ENCODE measurements around the gene MYLK. TPM values are rescaled to one million over a fixed set of nuclear protein-coding genes. Genes with fewer than 3 reads are reported as not detected.
A peak's percentile ranks its signal among the peaks of the same experiment; 100 is the strongest.

Gene MYLK
- total and polyA plus RNA-seq, 9 of the 15 experiments (the other 6 are each of a cell fraction or from before 2014, with no cell fraction given), result 0.11 to 0.53 (median 0.18) TPM; not detected in 2

- no peak for TF ChIP-seq UBTF (IDR thresholded peaks at IDR 0.05; ENCODE audit: borderline replicate concordance in 1 of 2, low read depth in 2 of 2, low read length in 2 of 2)
- TF ChIP-seq HCFC1 (IDR thresholded peaks at IDR 0.05; ENCODE audit: low read depth, low read length), result peak; percentile 52; the same call in 1 of the 2 replicates
- peak; percentile 78 for TF ChIP-seq ZBTB12 (CRISPR knock-in tag; IDR thresholded peaks at IDR 0.05)
- peak; percentile 78 for TF ChIP-seq PHF20 (IDR thresholded peaks at IDR 0.05; ENCODE audit: partially characterized antibody)
- 0 out of 2 replicates have a peak, but pooled peaks have one; percentile 30 for TF ChIP-seq SMC3 (conservative IDR thresholded peaks at IDR 0.05; ENCODE audit: insufficient read depth, low read depth, low read length)
- no peak for TF ChIP-seq IRF9 (tag; IDR thresholded peaks at IDR 0.05)
- peak; percentile 96 for TF ChIP-seq CREB1 (IDR thresholded peaks at IDR 0.05)
- peak; percentile 89 for TF ChIP-seq CREB1 (CRISPR knock-in tag; IDR thresholded peaks at IDR 0.05)
- TF ChIP-seq E2F4 (CRISPR knock-in tag; IDR thresholded peaks at IDR 0.05; ENCODE audit: low read depth), result no peak
- peak; percentile 72 to 80 (median 75) for TF ChIP-seq CTCF (IDR thresholded peaks at IDR 0.05 in 2 of 3, conservative IDR thresholded peaks at IDR 0.05 in 1 of 3; ENCODE audit: insufficient read depth in 2 of 3, low read depth in 1 of 3, low read length in 3 of 3)
These were observed 160.5 kb downstream of the MYLK start (continued) for GRCh38 chr3:123723522-123724168.

Measured in K562 (cell line).